Measurements from ENCODE around the gene ENPP1. TPM values are rescaled to one million over a fixed set of nuclear protein-coding genes. Genes with fewer than 3 reads are reported as not detected.
A peak's percentile ranks its signal among the peaks of the same experiment; 100 is the strongest.

The ENPP1 gene
- 1.1 TPM in 1 of 2 replicates, not detected in the other for total RNA-seq (2014; rRNA removed; shearing (Covaris generic); ENCODE audit: low replicate concordance)

- peak within 1 kb of the TSS; percentile 30; the same call in 1 of the 2 replicates for H3K9ac ChIP-seq (ENCODE audit: low read length)
- no peaks in the 10 kb centered on the region for H3K36me3 ChIP-seq (ENCODE audit: insufficient read depth, low read length)
- no peaks in the 10 kb centered on the region for H3K9me3 ChIP-seq (ENCODE audit: low read length)
- H3K9me2 ChIP-seq (replicated peaks; ENCODE audit: insufficient read depth, low read length) = no peaks in the 10 kb centered on the region
- peak within 1 kb of the TSS; percentile 5; the same call in 1 of the 2 replicates for H2AFZ ChIP-seq (ENCODE audit: low read length)
- peak within 1 kb of the TSS; percentile 56; the same call in 1 of the 2 replicates for H3K4me3 ChIP-seq (ENCODE audit: low read length)
- H3K4me1 ChIP-seq (ENCODE audit: low read length) = peaks cover 14% of the 10 kb centered on the region
- no peak within 1 kb of the TSS for H3K27ac ChIP-seq (ENCODE audit: low read length)
- H4K20me1 ChIP-seq (ENCODE audit: insufficient read depth, low read depth, low read length) = no peaks in the 10 kb centered on the region
- H3K27me3 ChIP-seq (ENCODE audit: low read length) = 0 out of 2 replicates have a peak, but pooled peaks cover 5% of the 10 kb centered on the region
- H3K4me2 ChIP-seq (ENCODE audit: low read depth, low read length, poor library complexity, severe bottlenecking) = peak within 1 kb of the TSS; percentile 69
- H3K79me2 ChIP-seq (ENCODE audit: low read length) = no peaks in the 10 kb centered on the region
- DNase-seq = peak; percentile 63
These were observed at the start of gene ENPP1 for GRCh38 chr6:131807644-131808459. TSS of gene ENPP1 (plus strand) at chr6:131808020. CDS start at chr6:131808036, 16 bp downstream.

DNA sequence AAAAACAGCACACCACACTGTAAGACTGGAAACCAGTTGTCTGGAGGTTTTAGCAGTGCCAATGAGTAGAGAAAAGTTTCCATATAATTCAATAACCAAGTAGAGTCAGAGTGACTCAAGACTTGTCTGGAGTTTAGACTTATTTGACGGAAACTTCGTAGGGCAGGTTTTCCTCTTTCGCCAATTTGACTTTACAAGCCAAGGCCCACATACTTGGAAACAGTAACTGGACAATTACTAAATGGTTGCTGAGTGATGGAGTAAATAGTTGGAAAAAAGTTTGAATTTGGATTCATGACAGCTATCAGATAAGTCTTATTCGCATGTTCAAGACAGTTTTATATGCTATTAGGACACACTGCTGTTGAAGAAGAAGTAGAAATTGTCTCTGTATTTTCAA is 48.9 kb upstream of the ENPP1 start:
- Histone ChIP-seq H3K4me1 (ENCODE audit: low read length) (no peaks in the 10 kb centered on the region), H3K4me3 (ENCODE audit: low read length) (no peak overlapping the region), H3K27ac (ENCODE audit: low read length) (no peak overlapping the region), H3K9me2 (replicated peaks; ENCODE audit: insufficient read depth, low read length) (no peaks in the 10 kb centered on the region), H4K20me1 (ENCODE audit: insufficient read depth, low read depth, low read length) (no peaks in the 10 kb centered on the region), H3K9ac (ENCODE audit: low read length) (no peak overlapping the region), H3K27me3 (ENCODE audit: low read length) (no peaks in the 10 kb centered on the region), H3K36me3 (ENCODE audit: insufficient read depth, low read length) (no peaks in the 10 kb centered on the region), H2AFZ (ENCODE audit: low read length) (no peak overlapping the region), H3K4me2 (ENCODE audit: low read depth, low read length, poor library complexity, severe bottlenecking) (no peak overlapping the region), H3K79me2 (ENCODE audit: low read length) (no peaks in the 10 kb centered on the region), H3K9me3 (ENCODE audit: low read length) (no peaks in the 10 kb centered on the region)
- DNase-seq = no peak

GRCh38 chr6:131761060-131761761 is 46.6 kb upstream of the ENPP1 start:
- Histone ChIP-seq H3K27me3 (ENCODE audit: low read length) (no peaks in the 10 kb centered on the region), H2AFZ (ENCODE audit: low read length) (no peak overlapping the region), H3K9me2 (replicated peaks; ENCODE audit: insufficient read depth, low read length) (no peaks in the 10 kb centered on the region), H3K79me2 (ENCODE audit: low read length) (no peaks in the 10 kb centered on the region), H3K4me1 (ENCODE audit: low read length) (no peaks in the 10 kb centered on the region), H3K4me3 (ENCODE audit: low read length) (no peak overlapping the region), H3K27ac (ENCODE audit: low read length) (no peak overlapping the region), H3K4me2 (ENCODE audit: low read depth, low read length, poor library complexity, severe bottlenecking) (no peak overlapping the region), H4K20me1 (ENCODE audit: insufficient read depth, low read depth, low read length) (no peaks in the 10 kb centered on the region), H3K9me3 (ENCODE audit: low read length) (no peaks in the 10 kb centered on the region), H3K36me3 (ENCODE audit: insufficient read depth, low read length) (no peaks in the 10 kb centered on the region), H3K9ac (ENCODE audit: low read length) (no peak overlapping the region)
- no peak for DNase-seq

GRCh38 chr6:131761762-131762067 is 46.1 kb upstream of the ENPP1 start:
- Histone ChIP-seq H4K20me1 (ENCODE audit: insufficient read depth, low read depth, low read length) (no peaks in the 10 kb centered on the region), H3K36me3 (ENCODE audit: insufficient read depth, low read length) (no peaks in the 10 kb centered on the region), H3K27me3 (ENCODE audit: low read length) (no peaks in the 10 kb centered on the region), H3K4me2 (ENCODE audit: low read depth, low read length, poor library complexity, severe bottlenecking) (no peak overlapping the region), H3K9ac (ENCODE audit: low read length) (no peak overlapping the region), H3K4me1 (ENCODE audit: low read length) (no peaks in the 10 kb centered on the region), H3K27ac (ENCODE audit: low read length) (no peak overlapping the region), H2AFZ (ENCODE audit: low read length) (no peak overlapping the region), H3K79me2 (ENCODE audit: low read length) (no peaks in the 10 kb centered on the region), H3K9me3 (ENCODE audit: low read length) (no peaks in the 10 kb centered on the region), H3K9me2 (replicated peaks; ENCODE audit: insufficient read depth, low read length) (no peaks in the 10 kb centered on the region), H3K4me3 (ENCODE audit: low read length) (no peak overlapping the region)
- no peak for DNase-seq

DNA sequence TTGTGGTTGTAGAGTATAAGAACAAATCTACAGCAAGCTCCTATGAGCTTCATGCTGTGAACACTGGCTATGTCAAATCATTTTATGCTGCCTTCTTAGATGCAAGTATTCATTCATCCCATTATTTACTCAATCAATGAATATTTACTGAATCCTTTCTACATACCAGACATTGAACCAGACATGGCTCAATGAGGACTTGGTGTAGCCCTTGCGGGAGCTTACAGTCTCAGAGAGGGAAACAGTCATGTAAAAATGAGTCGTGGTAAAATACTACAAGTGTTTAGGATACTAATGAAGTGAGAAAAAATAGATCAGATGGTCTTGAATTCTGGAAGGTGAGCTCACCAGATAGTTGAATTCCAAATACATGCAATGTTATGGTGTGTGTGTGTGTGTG is 44.8 kb upstream of the ENPP1 start:
- H3K36me3 ChIP-seq (ENCODE audit: insufficient read depth, low read length) = no peaks in the 10 kb centered on the region
- H3K4me2 ChIP-seq (ENCODE audit: low read depth, low read length, poor library complexity, severe bottlenecking) = no peak overlapping the region
- no peaks in the 10 kb centered on the region for H3K79me2 ChIP-seq (ENCODE audit: low read length)
- no peak overlapping the region for H2AFZ ChIP-seq (ENCODE audit: low read length)
- no peak for DNase-seq
- no peak overlapping the region for H3K27ac ChIP-seq (ENCODE audit: low read length)
- no peaks in the 10 kb centered on the region for H3K27me3 ChIP-seq (ENCODE audit: low read length)
- no peaks in the 10 kb centered on the region for H3K4me1 ChIP-seq (ENCODE audit: low read length)
- no peak overlapping the region for H3K9ac ChIP-seq (ENCODE audit: low read length)
- no peaks in the 10 kb centered on the region for H3K9me3 ChIP-seq (ENCODE audit: low read length)
- H3K4me3 ChIP-seq (ENCODE audit: low read length) = no peak overlapping the region
- H3K9me2 ChIP-seq (replicated peaks; ENCODE audit: insufficient read depth, low read length) = no peaks in the 10 kb centered on the region
- H4K20me1 ChIP-seq (ENCODE audit: insufficient read depth, low read depth, low read length) = no peaks in the 10 kb centered on the region

GRCh38 chr6:131763749-131764148 is 44.1 kb upstream of the ENPP1 start:
- H3K9me3 ChIP-seq (ENCODE audit: low read length) = no peaks in the 10 kb centered on the region
- H2AFZ ChIP-seq (ENCODE audit: low read length) = no peak overlapping the region
- no peak overlapping the region for H3K27ac ChIP-seq (ENCODE audit: low read length)
- no peaks in the 10 kb centered on the region for H3K4me1 ChIP-seq (ENCODE audit: low read length)
- H3K36me3 ChIP-seq (ENCODE audit: insufficient read depth, low read length) = no peaks in the 10 kb centered on the region
- no peaks in the 10 kb centered on the region for H3K27me3 ChIP-seq (ENCODE audit: low read length)
- H3K4me3 ChIP-seq (ENCODE audit: low read length) = no peak overlapping the region
- no peaks in the 10 kb centered on the region for H4K20me1 ChIP-seq (ENCODE audit: insufficient read depth, low read depth, low read length)
- H3K9ac ChIP-seq (ENCODE audit: low read length) = no peak overlapping the region
- H3K9me2 ChIP-seq (replicated peaks; ENCODE audit: insufficient read depth, low read length) = no peaks in the 10 kb centered on the region
- no peak overlapping the region for H3K4me2 ChIP-seq (ENCODE audit: low read depth, low read length, poor library complexity, severe bottlenecking)
- DNase-seq = no peak
- no peaks in the 10 kb centered on the region for H3K79me2 ChIP-seq (ENCODE audit: low read length)

- H3K79me2 ChIP-seq (ENCODE audit: low read length) = no peaks in the 10 kb centered on the region
- H4K20me1 ChIP-seq (ENCODE audit: insufficient read depth, low read depth, low read length) = no peaks in the 10 kb centered on the region
- H3K4me1 ChIP-seq (ENCODE audit: low read length) = no peaks in the 10 kb centered on the region
- no peak overlapping the region for H3K9ac ChIP-seq (ENCODE audit: low read length)
- no peak for DNase-seq
- H3K27ac ChIP-seq (ENCODE audit: low read length) = no peak overlapping the region
- H3K4me3 ChIP-seq (ENCODE audit: low read length) = no peak overlapping the region
- H3K27me3 ChIP-seq (ENCODE audit: low read length) = no peaks in the 10 kb centered on the region
- H3K9me3 ChIP-seq (ENCODE audit: low read length) = no peaks in the 10 kb centered on the region
- H3K4me2 ChIP-seq (ENCODE audit: low read depth, low read length, poor library complexity, severe bottlenecking) = no peak overlapping the region
- no peaks in the 10 kb centered on the region for H3K9me2 ChIP-seq (replicated peaks; ENCODE audit: insufficient read depth, low read length)
- H3K36me3 ChIP-seq (ENCODE audit: insufficient read depth, low read length) = no peaks in the 10 kb centered on the region
- no peak overlapping the region for H2AFZ ChIP-seq (ENCODE audit: low read length)
These were observed 43.5 kb upstream of the ENPP1 start for GRCh38 chr6:131764350-131764749.

GRCh38 chr6:131765081-131765803 is 42.6 kb upstream of the ENPP1 start:
- Histone ChIP-seq H3K4me3 (ENCODE audit: low read length) (no peak overlapping the region), H3K4me1 (ENCODE audit: low read length) (no peaks in the 10 kb centered on the region), H3K9ac (ENCODE audit: low read length) (no peak overlapping the region), H3K27me3 (ENCODE audit: low read length) (no peaks in the 10 kb centered on the region), H3K27ac (ENCODE audit: low read length) (no peak overlapping the region), H3K4me2 (ENCODE audit: low read depth, low read length, poor library complexity, severe bottlenecking) (no peak overlapping the region), H3K9me2 (replicated peaks; ENCODE audit: insufficient read depth, low read length) (no peaks in the 10 kb centered on the region), H2AFZ (ENCODE audit: low read length) (no peak overlapping the region), H3K36me3 (ENCODE audit: insufficient read depth, low read length) (no peaks in the 10 kb centered on the region), H3K9me3 (ENCODE audit: low read length) (no peaks in the 10 kb centered on the region), H3K79me2 (ENCODE audit: low read length) (no peaks in the 10 kb centered on the region), H4K20me1 (ENCODE audit: insufficient read depth, low read depth, low read length) (no peaks in the 10 kb centered on the region)
- no peak for DNase-seq

Measured in Karpas-422 (cell line).